K562 (cell line): ENCODE results near the gene CPT1A. TPM values are rescaled to one million over a fixed set of nuclear protein-coding genes. Genes with fewer than 3 reads are reported as not detected.

Experiments
- AFF4 ChIP-seq: sonication (generic); formaldehyde crosslinking; IDR thresholded peaks from 2 replicates; pipeline ENCODE4 v1.8.0; 2023; ENCODE audit warnings: mild to moderate bottlenecking, missing genetic modification reagents
- CHAMP1 ChIP-seq: fragments of 450-650 bp; IDR thresholded peaks from 2 replicates; pipeline ENCODE4 v1.6.1; 2016; ENCODE audit warnings: mild to moderate bottlenecking
- CREB3L1 ChIP-seq: fragments of 450-650 bp; IDR thresholded peaks from 2 replicates; pipeline ENCODE4 v1.6.1; 2014; ENCODE audit warnings: low read depth, mild to moderate bottlenecking, moderate library complexity, borderline replicate concordance
- CXXC5 ChIP-seq: fragments of 250-450 bp; sonication (Bioruptor Pico); IDR thresholded peaks from 2 replicates; pipeline ENCODE4 v1.8.0; 2022; ENCODE audit warnings: inconsistent platforms, mild to moderate bottlenecking, moderate library complexity
- HCFC1 ChIP-seq: IDR thresholded peaks from 2 replicates; pipeline ENCODE4 v1.6.1; 2012; ENCODE audit warnings: low read depth, low read length, improper control_type of control experiment
- SFPQ ChIP-seq: fragments of 200-400 bp; formaldehyde crosslinking; IDR thresholded peaks from 2 replicates; pipeline ENCODE4 v1.6.1; 2017; ENCODE audit warnings: mild to moderate bottlenecking, low read depth, low read length, moderate library complexity
- THRB ChIP-seq: fragments of 450-650 bp; formaldehyde crosslinking; conservative IDR thresholded peaks from 2 replicates; pipeline ENCODE4 v1.4.0; 2022; ENCODE audit warnings: mild to moderate bottlenecking, missing genetic modification characterization
- TRIM28 ChIP-seq: fragments of 450-650 bp; IDR thresholded peaks from 2 replicates; pipeline ENCODE4 v1.6.1; 2017
- ZC3H4 ChIP-seq: sonication (generic); formaldehyde crosslinking; IDR thresholded peaks from 2 replicates; pipeline ENCODE4 v1.9.0; 2021; ENCODE audit warnings: missing genetic modification reagents, borderline replicate concordance
- polyA plus RNA-seq, 8 experiments: library from polyadenylated mRNA; depleted of rRNA in 4 of 8; stranded (reverse) in 5 of 8; unstranded in 3 of 8; fragments of >200 nt; fragmentation: Nextera tagmentation in 2 of 8; fragmentation: Illumina TruSeq in 1 of 8; extraction: Ambion mirVana in 2 of 8; extraction: Trizol in 1 of 8; gene quantifications; 2 replicates each; pipeline versions ENCODE4 v1.2.1 to v1.2.3, GENCODE V29; 2011 to 2014; ENCODE audit warnings: inconsistent platforms in 1 of 8, missing spikeins in 1 of 8
- total RNA-seq, 7 experiments: library from RNA; depleted of rRNA in 6 of 7; stranded (reverse); fragments of >200 nt in 6 of 7; fragmentation: Illumina TruSeq in 2 of 7; extraction: Trizol in 2 of 7; gene quantifications; 2 replicates each; pipeline versions ENCODE4 v1.2.1 to v1.2.3, GENCODE V29; 2011 to 2021; ENCODE audit warnings: low replicate concordance in 1 of 7

CPT1A gene
- total and polyA plus RNA-seq, 9 of the 15 experiments (the other 6 are each of a cell fraction or from before 2014, with no cell fraction given), result 2.6 to 29.1 (median 12.3) TPM

GRCh38 chr11:68839054-68839865 is 2.5 kb downstream of the CPT1A start (continued):
- TF ChIP-seq CXXC5 (CRISPR knock-in tag) (peak; percentile 80), CHAMP1 (no peak), CREB3L1 (no peak), TRIM28 (no peak), THRB (no peak), AFF4 (CRISPR knock-in tag) (no peak), ZC3H4 (peak; percentile 22; the same call in 1 of the 2 replicates), HCFC1 (no peak), SFPQ (no peak)
